Upper lobe of right lung (tissue), 1 donor: Measurements from ENCODE around the gene KCND1. TPM values are rescaled to one million over a fixed set of nuclear protein-coding genes. Genes with fewer than 3 reads are reported as not detected.
"Not testable (repeated sequence)": the region's sequence is repeated elsewhere in the genome, so short reads cannot be mapped to it uniquely, and the experiment has no call there.

Experiments used
- ATAC-seq: fragments of 200-7000 bp; cut with Tn5 transposase; one replicate; pipeline ENCODE4 v1.9.1; 2020; ENCODE audit warnings: mild to moderate bottlenecking, moderate library complexity
- DNase-seq: peaks from one replicate; pipeline ENCODE4 v3.0.0-alpha.2; 2020
- H3K27ac ChIP-seq: fragments of 200-600 bp; one replicate; pipeline ENCODE4 v1.8.0; 2022
- H3K27me3 ChIP-seq: fragments of 200-600 bp; one replicate; pipeline ENCODE4 v1.8.0; 2022; ENCODE audit warnings: mild to moderate bottlenecking
- H3K36me3 ChIP-seq: fragments of 200-600 bp; one replicate; pipeline ENCODE4 v1.8.0; 2022
- H3K4me1 ChIP-seq: fragments of 200-600 bp; one replicate; pipeline ENCODE4 v1.8.0; 2022
- H3K4me3 ChIP-seq: fragments of 200-600 bp; one replicate; pipeline ENCODE4 v1.8.0; 2022; ENCODE audit warnings: mild to moderate bottlenecking
- H3K9me3 ChIP-seq: fragments of 200-600 bp; one replicate; pipeline ENCODE4 v1.8.0; 2022
- CTCF ChIP-seq: fragments of 200-600 bp; IDR thresholded peaks from one replicate; pipeline ENCODE4 v1.8.0; 2022; ENCODE audit warnings: antibody characterized with exemption
- intact Hi-C: fragments of 100-400 bp; cut with DNase I; formaldehyde crosslinking; loops from one replicate; pipeline ENCODE4 v1.11.0; 2022
- total RNA-seq: library from RNA; stranded (reverse); fragmentation: NEBNext Ultra II Directional; extraction: Animal tissue kit (Norgen Biotek cat#: 25700); gene quantifications from one replicate; pipeline ENCODE4 v1.2.1, GENCODE V29; 2021
- donor health status: DM: no; HTN: yes; CAD: no; lungs with severe emphysema.

KCND1 gene
- total RNA-seq, 1 donor from 2014 or later, result 1.2 TPM

GRCh38 chrX:48996969-48997368, 25.3 kb upstream of the KCND1 start:
- Histone ChIP-seq H3K27ac (no peak overlapping the region), H3K4me3 (no peak overlapping the region), H3K9me3 (no peaks in the 10 kb centered on the region), H3K36me3 (peaks cover 21% of the 10 kb centered on the region), H3K4me1 (no peaks in the 10 kb centered on the region), H3K27me3 (no peaks in the 10 kb centered on the region)
- DNase-seq (no peak), ATAC-seq (no peak)
- intact Hi-C loops, result no loop called here
- no peak for TF ChIP-seq CTCF

GRCh38 chrX:48992341-48992740, 20.7 kb upstream of the KCND1 start:
- no peak for DNase-seq
- no peak for ATAC-seq
- Histone ChIP-seq H3K4me1 (no peaks in the 10 kb centered on the region), H3K36me3 (peaks cover 19% of the 10 kb centered on the region), H3K4me3 (no peak overlapping the region), H3K27ac (no peak overlapping the region), H3K27me3 (no peaks in the 10 kb centered on the region), H3K9me3 (no peaks in the 10 kb centered on the region)
- intact Hi-C loops, result no loop called here
- TF ChIP-seq CTCF, result no peak

GRCh38 chrX:48989483-48989882, 17.8 kb upstream of the KCND1 start:
- Histone ChIP-seq H3K4me1 (no peaks in the 10 kb centered on the region), H3K4me3 (no peak overlapping the region), H3K36me3 (peaks cover 17% of the 10 kb centered on the region), H3K27me3 (no peaks in the 10 kb centered on the region), H3K9me3 (no peaks in the 10 kb centered on the region), H3K27ac (no peak overlapping the region)
- ATAC-seq, result no peak
- intact Hi-C loops, result no loop called here
- no peak for DNase-seq
- no peak for TF ChIP-seq CTCF

- no peak for TF ChIP-seq CTCF
- H3K9me3 ChIP-seq, result no peaks in the 10 kb centered on the region
- intact Hi-C loops, result no loop called here
- H3K27me3 ChIP-seq, result no peaks in the 10 kb centered on the region
- DNase-seq, result no peak
- H3K4me3 ChIP-seq, result no peak overlapping the region
- ATAC-seq, result no peak
- H3K4me1 ChIP-seq, result no peaks in the 10 kb centered on the region
- peaks cover 48% of the 10 kb centered on the region for H3K36me3 ChIP-seq
- no peak overlapping the region for H3K27ac ChIP-seq
These were observed 12.3 kb upstream of the KCND1 start for GRCh38 chrX:48983896-48984295.

- no peaks in the 10 kb centered on the region for H3K4me1 ChIP-seq
- no peaks in the 10 kb centered on the region for H3K9me3 ChIP-seq
- H3K27me3 ChIP-seq, result no peaks in the 10 kb centered on the region
- H3K27ac ChIP-seq, result no peak overlapping the region
- H3K4me3 ChIP-seq, result no peak overlapping the region
- TF ChIP-seq CTCF, result no peak
- ATAC-seq, result no peak
- intact Hi-C loops, result no loop called here
- no peak for DNase-seq
- H3K36me3 ChIP-seq, result peaks cover 54% of the 10 kb centered on the region
These were observed 11.4 kb upstream of the KCND1 start for GRCh38 chrX:48983081-48983480.

- TF ChIP-seq CTCF, result no peak
- ATAC-seq (no peak), DNase-seq (no peak)
- intact Hi-C loops, result no loop called here
- no peaks in the 10 kb centered on the region for H3K4me1 ChIP-seq
- no peaks in the 10 kb centered on the region for H3K9me3 ChIP-seq
- no peaks in the 10 kb centered on the region for H3K27me3 ChIP-seq
- no peak overlapping the region for H3K4me3 ChIP-seq
- peaks cover 57% of the 10 kb centered on the region for H3K36me3 ChIP-seq
- H3K27ac ChIP-seq, result no peak overlapping the region
These were observed 9.5 kb upstream of the KCND1 start for GRCh38 chrX:48981178-48981577.

GRCh38 chrX:48980341-48980740, 8.7 kb upstream of the KCND1 start:
- DNase-seq, ATAC-seq, H3K27ac ChIP-seq, H3K4me3 ChIP-seq, H3K9me3 ChIP-seq, intact Hi-C loops, H3K4me1 ChIP-seq, H3K27me3 ChIP-seq: not testable (repeated sequence)
- peaks cover 56% of the 10 kb centered on the region for H3K36me3 ChIP-seq
